Osteoblast (primary cell): ENCODE measurements around the gene ALS2CL. TPM values are rescaled to one million over a fixed set of nuclear protein-coding genes. Genes with fewer than 3 reads are reported as not detected.
A peak's percentile ranks its signal among the peaks of the same experiment; 100 is the strongest.
"Not testable (repeated sequence)": the region's sequence is repeated elsewhere in the genome, so short reads cannot be mapped to it uniquely, and the experiment has no call there.

Experiments
- DNase-seq: peaks from one replicate; pipeline ENCODE4 v3.0.0; 2011; ENCODE audit warnings: low spot score, mixed read lengths; ENCODE audit not compliant: insufficient read length; ENCODE audit errors: missing footprints
- H2AFZ ChIP-seq: 2 replicates; pipeline ENCODE4 v1.6.0; 2011; ENCODE audit warnings: mild to moderate bottlenecking, low read length
- H3K27ac ChIP-seq: 2 replicates; pipeline ENCODE4 v1.5.1; 2011; ENCODE audit warnings: mild to moderate bottlenecking, low read depth, low read length, moderate library complexity
- H3K27me3 ChIP-seq: 2 replicates; pipeline ENCODE4 v1.6.0; 2012; ENCODE audit warnings: mild to moderate bottlenecking, control low read depth, inconsistent platforms, low read length, moderate library complexity; ENCODE audit not compliant: insufficient read depth
- H3K36me3 ChIP-seq: 2 replicates; pipeline ENCODE4 v1.5.1; 2011; ENCODE audit warnings: mild to moderate bottlenecking, low read length, control low read depth, moderate library complexity; ENCODE audit not compliant: insufficient read depth
- H3K4me1 ChIP-seq: 2 replicates; pipeline ENCODE4 v1.5.1; 2011; ENCODE audit warnings: mild to moderate bottlenecking, low read length, control low read depth, moderate library complexity; ENCODE audit not compliant: insufficient read depth
- H3K4me2 ChIP-seq: 2 replicates; pipeline ENCODE4 v1.6.0; 2011; ENCODE audit warnings: mild to moderate bottlenecking, low read length; ENCODE audit not compliant: insufficient read depth
- H3K4me3 ChIP-seq: fragments of 200-600 bp; sonication (generic); 3 replicates; pipeline ENCODE4 v1.5.1; 2012; ENCODE audit warnings: mild to moderate bottlenecking, low read length, inconsistent platforms; ENCODE audit not compliant: insufficient read depth
- H3K79me2 ChIP-seq: 2 replicates; pipeline ENCODE4 v1.6.0; 2012; ENCODE audit warnings: mild to moderate bottlenecking, low read length, control low read depth, inconsistent platforms; ENCODE audit not compliant: insufficient read depth
- H3K9me3 ChIP-seq: 2 replicates; pipeline ENCODE4 v1.5.1; 2011; ENCODE audit warnings: low read depth, low read length, control low read depth
- H4K20me1 ChIP-seq: 2 replicates; pipeline ENCODE4 v1.6.0; 2012; ENCODE audit warnings: mild to moderate bottlenecking, low read length, control low read depth; ENCODE audit not compliant: insufficient read depth
- total RNA-seq: library from RNA; depleted of rRNA; stranded (reverse); fragments of >200 nt; gene quantifications from 2 replicates; pipeline ENCODE4 v1.2.3, GENCODE V29; 2012
- TF ChIP-seq, protein P1 (sequence below): IDR thresholded peaks from 2 replicates; pipeline ENCODE4 v1.5.1; 2011; ENCODE audit warnings: mild to moderate bottlenecking, low read depth, low read length, moderate library complexity; ENCODE audit errors: extremely low read depth

The ALS2CL gene
- total RNA-seq, 1 donor, result 1.1 TPM

DNA sequence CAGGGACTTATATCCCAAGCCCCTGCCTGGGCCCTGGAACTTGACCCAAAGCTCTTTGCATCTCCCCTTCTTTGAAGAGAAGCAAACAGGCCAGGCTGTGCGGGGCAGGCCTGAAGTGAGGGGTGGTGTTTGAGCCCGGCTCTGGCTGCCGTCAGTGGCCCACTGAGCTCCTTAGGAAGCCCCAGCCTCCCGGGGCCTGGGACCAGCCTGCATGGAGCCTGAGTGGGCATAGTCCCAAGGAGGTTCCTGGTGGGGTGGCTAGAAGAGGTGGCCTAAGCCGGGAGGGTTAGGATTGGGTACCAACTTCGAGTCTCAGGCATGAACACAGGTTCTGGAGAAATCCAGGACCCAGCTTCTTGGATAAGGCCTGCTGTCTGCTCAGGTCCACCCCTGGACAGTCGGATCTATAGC lies 14.1 kb upstream of the ALS2CL start:
- Histone ChIP-seq H3K4me2 (no peak overlapping the region), H3K27me3 (peaks cover 5% of the 10 kb centered on the region), H3K4me1 (no peaks in the 10 kb centered on the region), H3K79me2 (no peaks in the 10 kb centered on the region), H3K36me3 (no peaks in the 10 kb centered on the region), H3K9me3 (no peaks in the 10 kb centered on the region), H3K4me3 (no peak overlapping the region), H4K20me1 (no peaks in the 10 kb centered on the region), H2AFZ (no peak overlapping the region), H3K27ac (no peak overlapping the region)
- TF ChIP-seq, protein P1, sequence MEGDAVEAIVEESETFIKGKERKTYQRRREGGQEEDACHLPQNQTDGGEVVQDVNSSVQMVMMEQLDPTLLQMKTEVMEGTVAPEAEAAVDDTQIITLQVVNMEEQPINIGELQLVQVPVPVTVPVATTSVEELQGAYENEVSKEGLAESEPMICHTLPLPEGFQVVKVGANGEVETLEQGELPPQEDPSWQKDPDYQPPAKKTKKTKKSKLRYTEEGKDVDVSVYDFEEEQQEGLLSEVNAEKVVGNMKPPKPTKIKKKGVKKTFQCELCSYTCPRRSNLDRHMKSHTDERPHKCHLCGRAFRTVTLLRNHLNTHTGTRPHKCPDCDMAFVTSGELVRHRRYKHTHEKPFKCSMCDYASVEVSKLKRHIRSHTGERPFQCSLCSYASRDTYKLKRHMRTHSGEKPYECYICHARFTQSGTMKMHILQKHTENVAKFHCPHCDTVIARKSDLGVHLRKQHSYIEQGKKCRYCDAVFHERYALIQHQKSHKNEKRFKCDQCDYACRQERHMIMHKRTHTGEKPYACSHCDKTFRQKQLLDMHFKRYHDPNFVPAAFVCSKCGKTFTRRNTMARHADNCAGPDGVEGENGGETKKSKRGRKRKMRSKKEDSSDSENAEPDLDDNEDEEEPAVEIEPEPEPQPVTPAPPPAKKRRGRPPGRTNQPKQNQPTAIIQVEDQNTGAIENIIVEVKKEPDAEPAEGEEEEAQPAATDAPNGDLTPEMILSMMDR, result no peak
- DNase-seq, result no peak

DNA sequence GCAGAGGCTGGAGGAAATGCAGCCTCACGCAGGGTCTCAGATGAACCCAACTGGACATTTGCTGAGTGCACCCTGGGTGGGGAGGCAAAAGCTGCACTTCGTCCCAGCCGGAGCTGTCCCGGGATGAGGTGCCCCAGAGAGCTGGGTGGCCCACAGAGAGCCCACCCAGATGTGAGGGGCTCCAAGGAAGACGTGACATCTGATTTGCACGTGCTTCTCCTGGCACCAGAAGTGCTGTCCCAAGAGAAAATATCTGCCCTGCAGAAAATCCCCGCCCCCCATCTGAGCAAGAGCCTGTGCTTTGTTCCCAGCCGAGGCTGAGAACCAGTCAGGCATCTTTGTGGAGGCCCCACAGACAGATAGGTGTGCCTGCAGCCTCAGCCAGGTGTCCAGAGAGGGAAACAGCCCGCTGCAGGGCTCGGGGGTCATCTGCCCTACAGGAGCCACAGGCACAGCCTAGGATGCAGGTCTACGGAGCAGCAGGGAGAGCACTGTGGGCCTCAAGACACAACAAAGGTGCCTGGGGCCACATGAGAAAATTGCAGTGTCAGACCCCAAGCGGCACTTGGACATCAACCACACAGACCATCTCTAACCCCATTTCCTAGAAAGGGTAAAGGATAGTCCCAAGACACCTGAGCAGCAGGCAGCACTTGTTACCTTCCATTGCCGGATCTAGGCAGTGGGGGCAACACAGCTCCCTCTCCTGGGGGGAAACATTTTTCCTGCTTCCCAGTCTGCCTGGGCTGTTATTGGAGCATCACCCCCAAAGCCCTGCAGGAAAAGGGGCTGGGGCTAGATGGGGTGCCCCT lies 13.5 kb upstream of the ALS2CL start:
- no peaks in the 10 kb centered on the region for H3K79me2 ChIP-seq
- TF ChIP-seq, protein P1, result no peak
- no peaks in the 10 kb centered on the region for H3K9me3 ChIP-seq
- H3K4me3 ChIP-seq, result no peak overlapping the region
- H3K27ac ChIP-seq, result no peak overlapping the region
- H3K36me3 ChIP-seq, result no peaks in the 10 kb centered on the region
- H3K4me1 ChIP-seq, result no peaks in the 10 kb centered on the region
- no peak overlapping the region for H2AFZ ChIP-seq
- H3K27me3 ChIP-seq, result peaks cover 10% of the 10 kb centered on the region
- H3K4me2 ChIP-seq, result no peak overlapping the region
- no peaks in the 10 kb centered on the region for H4K20me1 ChIP-seq
- peak; percentile 68 for DNase-seq

DNA sequence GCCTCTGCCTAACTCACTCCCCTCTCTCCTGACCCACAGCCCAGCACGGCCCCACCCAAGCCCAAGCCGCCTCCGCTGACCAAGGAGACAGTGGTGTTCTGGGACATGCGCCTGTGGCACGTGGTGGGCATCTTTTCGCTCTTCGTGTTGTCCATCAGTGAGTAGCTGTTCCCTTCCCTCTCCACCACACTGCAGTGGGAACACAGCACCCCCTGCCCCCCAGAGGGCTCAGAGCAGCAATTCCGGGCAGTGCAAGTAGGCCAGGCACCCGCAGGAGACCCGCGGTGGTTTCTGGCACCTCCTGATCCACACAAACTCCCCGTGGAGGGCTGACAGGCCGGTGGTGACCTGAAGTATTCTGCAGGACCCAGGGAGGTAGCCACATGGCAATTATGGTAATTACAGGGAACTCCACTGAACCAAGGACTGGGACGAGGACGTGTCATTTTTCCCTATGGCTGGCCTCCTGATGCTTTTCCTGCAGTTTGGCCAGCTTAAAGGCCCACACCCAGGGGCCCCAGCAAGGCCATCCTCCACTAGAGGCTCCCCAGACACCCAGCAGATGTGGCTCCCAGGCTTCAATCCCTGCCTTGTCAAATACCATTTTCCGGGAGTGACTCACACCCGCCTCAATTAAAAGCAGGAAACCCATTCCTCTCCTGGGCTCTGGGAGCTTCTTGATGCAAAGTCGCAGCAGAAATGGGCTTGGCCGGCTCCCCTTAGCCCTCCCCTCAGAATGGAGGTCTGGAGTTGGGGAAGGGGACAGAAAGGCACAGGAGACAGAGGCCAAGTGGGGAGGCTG lies 12.5 kb upstream of the ALS2CL start:
- Histone ChIP-seq H3K27me3 (peaks cover 17% of the 10 kb centered on the region), H3K27ac (no peak overlapping the region), H3K36me3 (no peaks in the 10 kb centered on the region), H3K4me1 (no peaks in the 10 kb centered on the region), H3K4me3 (no peak overlapping the region), H2AFZ (no peak overlapping the region), H3K4me2 (no peak overlapping the region), H3K9me3 (no peaks in the 10 kb centered on the region), H4K20me1 (no peaks in the 10 kb centered on the region), H3K79me2 (no peaks in the 10 kb centered on the region)
- peak; percentile 94 for DNase-seq
- TF ChIP-seq, protein P1, result peak; percentile 15

GRCh38 chr3:46705022-46705530 lies 11.6 kb upstream of the ALS2CL start:
- Histone ChIP-seq H3K27ac (no peak overlapping the region), H3K79me2 (no peaks in the 10 kb centered on the region), H3K9me3 (no peaks in the 10 kb centered on the region), H3K27me3 (peaks cover 21% of the 10 kb centered on the region), H3K4me2 (no peak overlapping the region), H3K4me3 (no peak overlapping the region), H2AFZ (no peak overlapping the region), H4K20me1 (no peaks in the 10 kb centered on the region), H3K4me1 (no peaks in the 10 kb centered on the region), H3K36me3 (no peaks in the 10 kb centered on the region)
- peak; percentile 98 for DNase-seq
- TF ChIP-seq, protein P1, result peak; percentile 98

DNA sequence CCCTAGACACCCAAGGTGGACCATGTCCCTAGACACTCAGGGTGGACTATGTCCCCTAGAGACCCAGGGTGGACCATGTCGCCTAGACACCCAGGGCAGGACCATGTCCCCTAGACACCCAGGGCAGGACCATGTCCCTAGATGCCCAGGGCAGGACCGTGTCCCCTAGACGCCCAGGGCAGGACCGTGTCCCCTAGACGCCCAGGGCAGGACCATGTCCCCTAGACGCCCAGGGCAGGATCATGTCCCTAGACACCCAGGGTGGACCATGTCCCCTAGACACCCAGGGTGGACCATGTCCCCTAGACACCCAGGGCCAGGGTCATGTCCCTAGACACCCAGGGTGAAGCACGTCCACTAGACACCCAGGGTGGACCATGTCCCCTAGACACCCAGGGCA lies 10.9 kb upstream of the ALS2CL start:
- not testable (repeated sequence) for H3K79me2 ChIP-seq, H3K4me3 ChIP-seq, H3K27ac ChIP-seq, H3K9me3 ChIP-seq, H3K4me1 ChIP-seq, H3K36me3 ChIP-seq, H4K20me1 ChIP-seq, H3K4me2 ChIP-seq, H2AFZ ChIP-seq
- DNase-seq, result peak; percentile 14
- peaks cover 21% of the 10 kb centered on the region for H3K27me3 ChIP-seq
